ENCODE measurements around the gene COPS9. TPM values are rescaled to one million over a fixed set of nuclear protein-coding genes. Genes with fewer than 3 reads are reported as not detected.

COPS9 gene
- total RNA-seq, 1 donor from 2014 or later = 143 TPM

DNA sequence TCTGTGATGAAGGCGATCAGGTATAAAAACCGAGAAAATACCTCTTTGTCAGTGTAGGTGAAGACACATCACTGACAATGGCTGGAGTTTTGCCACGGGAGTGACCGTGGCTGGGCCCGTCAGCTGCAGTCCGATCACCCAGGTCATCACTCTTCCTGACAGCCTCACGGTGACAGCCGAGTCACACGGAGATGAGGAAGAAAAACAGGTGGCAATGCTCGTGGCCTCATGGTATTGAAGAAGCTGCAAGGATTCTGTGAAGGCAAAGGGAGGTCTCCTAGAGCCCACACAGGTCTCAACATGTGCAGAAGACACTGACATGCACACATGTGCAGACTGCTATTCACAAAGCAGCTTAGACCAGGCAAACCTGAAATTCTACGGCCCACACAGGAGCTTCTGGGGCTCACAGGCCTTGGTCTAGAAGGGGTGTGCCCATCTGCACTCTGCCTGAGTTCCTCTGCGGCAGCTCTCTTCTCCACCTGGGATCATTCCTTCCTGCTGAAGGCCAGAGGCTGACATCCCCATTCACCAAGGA is 7.4 kb downstream of the COPS9 start:
- no peaks in the 10 kb centered on the region for H3K4me1 Mint-ChIP-seq
- no peak overlapping the region for H3K27ac Mint-ChIP-seq (ENCODE audit: unreplicated experiment)
- no peaks in the 10 kb centered on the region for H3K9me3 Mint-ChIP-seq
- TF ChIP-seq, protein P1, sequence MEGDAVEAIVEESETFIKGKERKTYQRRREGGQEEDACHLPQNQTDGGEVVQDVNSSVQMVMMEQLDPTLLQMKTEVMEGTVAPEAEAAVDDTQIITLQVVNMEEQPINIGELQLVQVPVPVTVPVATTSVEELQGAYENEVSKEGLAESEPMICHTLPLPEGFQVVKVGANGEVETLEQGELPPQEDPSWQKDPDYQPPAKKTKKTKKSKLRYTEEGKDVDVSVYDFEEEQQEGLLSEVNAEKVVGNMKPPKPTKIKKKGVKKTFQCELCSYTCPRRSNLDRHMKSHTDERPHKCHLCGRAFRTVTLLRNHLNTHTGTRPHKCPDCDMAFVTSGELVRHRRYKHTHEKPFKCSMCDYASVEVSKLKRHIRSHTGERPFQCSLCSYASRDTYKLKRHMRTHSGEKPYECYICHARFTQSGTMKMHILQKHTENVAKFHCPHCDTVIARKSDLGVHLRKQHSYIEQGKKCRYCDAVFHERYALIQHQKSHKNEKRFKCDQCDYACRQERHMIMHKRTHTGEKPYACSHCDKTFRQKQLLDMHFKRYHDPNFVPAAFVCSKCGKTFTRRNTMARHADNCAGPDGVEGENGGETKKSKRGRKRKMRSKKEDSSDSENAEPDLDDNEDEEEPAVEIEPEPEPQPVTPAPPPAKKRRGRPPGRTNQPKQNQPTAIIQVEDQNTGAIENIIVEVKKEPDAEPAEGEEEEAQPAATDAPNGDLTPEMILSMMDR (conservative IDR thresholded peaks at IDR 0.05) = no peak
- H3K27me3 Mint-ChIP-seq (ENCODE audit: low read depth) = no peaks in the 10 kb centered on the region
- no peak for DNase-seq (ENCODE audit: low read depth, low spot score)
- H3K4me3 Mint-ChIP-seq = no peak overlapping the region
- peaks cover 19% of the 10 kb centered on the region for H3K36me3 Mint-ChIP-seq (ENCODE audit: low read depth)

- Mint-ChIP-seq H3K4me3 (no peak overlapping the region), H3K4me1 (no peaks in the 10 kb centered on the region), H3K36me3 (ENCODE audit: low read depth) (peaks cover 17% of the 10 kb centered on the region), H3K27ac (ENCODE audit: unreplicated experiment) (no peak overlapping the region), H3K27me3 (ENCODE audit: low read depth) (no peaks in the 10 kb centered on the region), H3K9me3 (no peaks in the 10 kb centered on the region)
- DNase-seq (ENCODE audit: low read depth, low spot score) = no peak
- TF ChIP-seq, protein P1 (conservative IDR thresholded peaks at IDR 0.05) = no peak
Measured at GRCh38 chr2:240127911-240128607, 8.0 kb downstream of the COPS9 start.

GRCh38 chr2:240127191-240127750 is 8.8 kb downstream of the COPS9 start:
- TF ChIP-seq, protein P1 (conservative IDR thresholded peaks at IDR 0.05) = no peak

DNA sequence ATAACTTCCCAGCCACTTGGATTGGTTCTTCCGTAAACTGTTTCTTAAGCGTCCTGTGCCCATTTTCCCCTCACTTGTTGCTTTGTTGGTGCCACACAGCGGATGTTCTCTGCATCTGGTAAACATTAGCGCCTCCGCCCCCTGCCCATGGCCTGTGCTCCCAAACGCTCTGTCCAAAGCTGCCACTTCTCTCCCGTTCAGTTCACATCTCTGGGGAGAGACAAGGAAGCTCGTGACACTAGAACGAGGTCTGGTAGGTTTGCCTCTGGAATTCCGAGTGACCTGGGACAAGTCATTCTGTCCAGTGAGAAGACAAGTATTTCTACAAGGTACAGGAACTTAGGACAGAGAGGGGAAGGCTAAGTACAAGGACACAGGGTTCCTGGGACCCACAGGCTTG is 9.4 kb downstream of the COPS9 start:
- TF ChIP-seq, protein P1 (conservative IDR thresholded peaks at IDR 0.05) = no peak
- no peak for DNase-seq (ENCODE audit: low read depth, low spot score)
- H3K4me3 Mint-ChIP-seq = no peak overlapping the region

More at GRCh38 chr2:240127191-240127750, 8.8 kb downstream of the COPS9 start:
- no peaks in the 10 kb centered on the region for H3K9me3 Mint-ChIP-seq
- H3K27ac Mint-ChIP-seq (ENCODE audit: unreplicated experiment) = peak overlapping the region; percentile 43
- no peaks in the 10 kb centered on the region for H3K27me3 Mint-ChIP-seq (ENCODE audit: low read depth)
- H3K4me3 Mint-ChIP-seq = no peak overlapping the region
- H3K4me1 Mint-ChIP-seq = no peaks in the 10 kb centered on the region
- H3K36me3 Mint-ChIP-seq (ENCODE audit: low read depth) = peaks cover 17% of the 10 kb centered on the region
- no peak for DNase-seq (ENCODE audit: low read depth, low spot score)

DNA sequence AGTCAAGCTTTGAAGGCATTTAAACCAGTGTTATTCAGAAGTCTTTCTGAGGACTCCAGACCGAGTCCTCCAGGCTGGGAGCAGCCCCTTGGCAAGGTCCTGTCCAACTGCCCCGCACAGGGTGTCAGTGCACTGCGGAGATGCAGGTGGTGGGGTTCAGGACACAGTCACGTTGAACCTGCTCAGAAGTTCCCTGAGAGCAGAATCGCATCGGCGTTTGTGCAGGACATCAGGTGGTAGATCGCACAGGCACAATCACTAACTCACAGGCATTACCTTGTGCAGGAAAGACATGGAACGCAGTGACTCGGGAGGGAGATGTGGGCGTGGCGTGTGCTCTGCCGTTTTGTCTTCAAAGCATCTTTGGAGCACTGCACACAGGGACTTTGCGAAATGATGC is 10.4 kb downstream of the COPS9 start:
- no peak for DNase-seq (ENCODE audit: low read depth, low spot score)
- peaks cover 2% of the 10 kb centered on the region for H3K27me3 Mint-ChIP-seq (ENCODE audit: low read depth)
- TF ChIP-seq, protein P1 (conservative IDR thresholded peaks at IDR 0.05) = no peak
- no peak overlapping the region for H3K27ac Mint-ChIP-seq (ENCODE audit: unreplicated experiment)
- H3K36me3 Mint-ChIP-seq (ENCODE audit: low read depth) = peaks cover 17% of the 10 kb centered on the region
- no peak overlapping the region for H3K4me3 Mint-ChIP-seq
- H3K9me3 Mint-ChIP-seq = no peaks in the 10 kb centered on the region
- H3K4me1 Mint-ChIP-seq = no peaks in the 10 kb centered on the region

More for the DNA sequence above, 9.4 kb downstream of the COPS9 start:
- Mint-ChIP-seq H3K27ac (ENCODE audit: unreplicated experiment) (no peak overlapping the region), H3K4me1 (no peaks in the 10 kb centered on the region), H3K36me3 (ENCODE audit: low read depth) (peaks cover 17% of the 10 kb centered on the region), H3K27me3 (ENCODE audit: low read depth) (no peaks in the 10 kb centered on the region), H3K9me3 (no peaks in the 10 kb centered on the region)

Data from neural crest cell (in vitro differentiated cells).